PC-9 (cell line): ENCODE measurements around the gene OR2J1.
"Not testable (repeated sequence)": the region's sequence is repeated elsewhere in the genome, so short reads cannot be mapped to it uniquely, and the experiment has no call there.

Experiments used
- CTCF ChIP-seq: fragments of 200-600 bp; sonication (generic); conservative IDR thresholded peaks from 2 replicates; pipeline ENCODE4 v1.6.1; 2017; ENCODE audit warnings: mixed run types, antibody characterized with exemption, mild to moderate bottlenecking, moderate library complexity
- EZH2 ChIP-seq: fragments of 200-600 bp; sonication (generic); IDR thresholded peaks from 2 replicates; pipeline ENCODE4 v1.8.0; 2017; ENCODE audit warnings: antibody characterized with exemption, low read depth

- TF ChIP-seq CTCF, EZH2: not testable (repeated sequence)
Measured at GRCh38 chr6:29149444-29149843, 50.2 kb downstream of the OR2J1 start.
